Adrenal gland (tissue), 5 donors: ENCODE results near the gene LTA4H.

Source experiments
- CTCF ChIP-seq, 6 experiments: fragments of 450-650 bp in 4 of 6; fragments of 200-600 bp in 2 of 6; sonication (generic) in 1 of 6; IDR thresholded peaks; 1 replicate in 5 of 6; 2 replicates in 1 of 6; pipeline versions ENCODE4 v1.5.1 to v1.8.0; 2016 to 2021; ENCODE audit warnings: antibody characterized with exemption in 6 of 6, mild to moderate bottlenecking in 2 of 6, moderate library complexity in 1 of 6
- POLR2A ChIP-seq, 2 donors: fragments of 450-650 bp; IDR thresholded peaks; one replicate each; pipeline ENCODE4 v1.6.1; 2017; ENCODE audit warnings: antibody characterized with exemption in 2 of 2, mild to moderate bottlenecking in 2 of 2, moderate library complexity in 1 of 2
- donor health status: DM: no; HTN: no; CAD: no.

DNA sequence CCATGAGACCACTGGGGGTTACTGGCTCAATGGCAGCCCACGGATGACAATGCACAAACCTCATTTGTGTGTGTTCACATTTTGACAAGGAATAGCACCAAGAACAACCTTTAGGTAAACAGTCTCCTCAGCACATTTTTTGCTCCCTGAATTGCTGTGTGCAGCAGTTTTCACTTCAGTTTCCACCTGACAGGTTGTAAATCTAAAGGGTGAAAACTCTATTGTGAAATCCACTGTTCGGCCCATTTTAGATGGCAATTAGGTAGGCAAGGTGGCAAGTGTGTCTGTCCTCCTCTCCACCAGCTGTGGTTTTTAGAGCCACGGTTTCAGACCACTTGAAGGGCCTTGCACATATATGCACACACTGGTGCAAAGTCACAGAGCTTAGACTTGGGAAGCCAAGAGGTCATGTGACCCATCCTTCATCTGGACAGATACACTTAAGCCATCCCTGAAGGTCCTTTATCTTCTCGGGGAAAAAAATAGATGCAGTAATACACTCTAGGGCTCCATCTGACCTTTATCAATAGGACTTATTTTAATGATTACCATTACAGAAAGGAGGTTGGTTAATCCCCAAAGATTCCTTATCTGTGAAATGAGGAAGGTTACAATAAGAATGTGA is 62.4 kb downstream of the LTA4H start:
- TF ChIP-seq CTCF (IDR thresholded peaks at IDR 0.05), result no peak
- no peak for TF ChIP-seq POLR2A (IDR thresholded peaks at IDR 0.05)
